Stimulated activated naive B cell treated with anti-CD40 and anti-IgM and Interleukin-4, amounts not matched to agents 10 μg/mL and 1 μg/mL and 100 μg/mL, for 72 hours (primary cell): Measurements from ENCODE around the gene ABCG4.
"Not testable (repeated sequence)": the region's sequence is repeated elsewhere in the genome, so short reads cannot be mapped to it uniquely, and the experiment has no call there.

Source experiments
- ATAC-seq, 2 donors: fragments of 150-1000 bp; cut with Tn5 transposase; replicated peaks; 2 replicates each; pipeline ENCODE4 v1.10.0; 2021; ENCODE audit warnings: moderate library complexity in 1 of 2
- DNase-seq: peaks from one replicate; pipeline ENCODE4 v3.0.0; 2021
- H3K27ac Mint-ChIP-seq: one replicate; pipeline ENCODE4 v1.8.0; 2022; ENCODE audit warnings: mild to moderate bottlenecking, mixed read lengths
- H3K27me3 Mint-ChIP-seq, 2 donors: one replicate each; pipeline ENCODE4 v1.8.0; 2022; ENCODE audit warnings: mixed read lengths in 2 of 2
- H3K36me3 Mint-ChIP-seq, 2 donors: one replicate each; pipeline ENCODE4 v1.8.0; 2022; ENCODE audit warnings: mixed read lengths in 2 of 2, mild to moderate bottlenecking in 1 of 2
- H3K4me1 Mint-ChIP-seq, 2 donors: one replicate each; pipeline ENCODE4 v1.8.0; 2022; ENCODE audit warnings: mixed read lengths in 2 of 2, mild to moderate bottlenecking in 1 of 2
- H3K4me3 Mint-ChIP-seq, 2 donors: one replicate each; pipeline ENCODE4 v1.8.0; 2022; ENCODE audit warnings: mild to moderate bottlenecking in 2 of 2, mixed read lengths in 2 of 2, moderate library complexity in 1 of 2
- H3K9me3 Mint-ChIP-seq, 2 donors: one replicate each; pipeline ENCODE4 v1.8.0; 2022; ENCODE audit warnings: mixed read lengths in 2 of 2, mild to moderate bottlenecking in 1 of 2

The ABCG4 gene

GRCh38 chr11:119149018-119149785 lies at the start of gene ABCG4:
Gene ABCG4 (plus strand): TSS chr11:119149052. CDS start chr11:119149966, 914 bp downstream.
- H3K36me3 Mint-ChIP-seq = no peaks in the 10 kb centered on the region
- no peaks in the 10 kb centered on the region for H3K9me3 Mint-ChIP-seq
- peaks cover 12 to 15% of the 10 kb centered on the region in 2 donors for H3K4me1 Mint-ChIP-seq
- DNase-seq = no peak
- peak; percentile 48 to 57 for ATAC-seq
- no peak within 1 kb of the TSS for H3K27ac Mint-ChIP-seq
- peaks cover 71 to 83% of the 10 kb centered on the region in 2 donors for H3K27me3 Mint-ChIP-seq
- H3K4me3 Mint-ChIP-seq = peak within 1 kb of the TSS; percentile 71 to 72

GRCh38 chr11:119099711-119100110 lies 49.1 kb upstream of the ABCG4 start:
- no peak for DNase-seq
- peaks cover 20 to 27% of the 10 kb centered on the region in 2 donors for H3K36me3 Mint-ChIP-seq
- H3K4me1 Mint-ChIP-seq = peaks cover 25 to 47% of the 10 kb centered on the region in 2 donors
- no peaks in the 10 kb centered on the region for H3K9me3 Mint-ChIP-seq
- H3K27ac Mint-ChIP-seq = no peak overlapping the region
- H3K4me3 Mint-ChIP-seq = no peak overlapping the region
- no peaks in the 10 kb centered on the region for H3K27me3 Mint-ChIP-seq
- no peak for ATAC-seq

GRCh38 chr11:119100246-119100970 lies 48.4 kb upstream of the ABCG4 start:
- peaks cover 15 to 23% of the 10 kb centered on the region in 2 donors for H3K36me3 Mint-ChIP-seq
- H3K27ac Mint-ChIP-seq = no peak overlapping the region
- peaks cover 25 to 40% of the 10 kb centered on the region in 2 donors for H3K4me1 Mint-ChIP-seq
- H3K27me3 Mint-ChIP-seq = no peaks in the 10 kb centered on the region
- H3K4me3 Mint-ChIP-seq = peak overlapping the region; percentile 93 to 97
- DNase-seq = no peak
- no peak for ATAC-seq
- no peaks in the 10 kb centered on the region for H3K9me3 Mint-ChIP-seq

- H3K27me3 Mint-ChIP-seq = no peaks in the 10 kb centered on the region
- peaks cover 26 to 37% of the 10 kb centered on the region in 2 donors for H3K4me1 Mint-ChIP-seq
- H3K9me3 Mint-ChIP-seq = no peaks in the 10 kb centered on the region
- peak overlapping the region; percentile 98 for H3K27ac Mint-ChIP-seq
- peak overlapping the region; percentile 93 to 97 for H3K4me3 Mint-ChIP-seq
- DNase-seq = no peak
- peak; percentile 32 to 34 for ATAC-seq
- peaks cover 15 to 23% of the 10 kb centered on the region in 2 donors for H3K36me3 Mint-ChIP-seq
Observed at GRCh38 chr11:119100994-119101758, 47.7 kb upstream of the ABCG4 start.

GRCh38 chr11:119101759-119102423 lies 47.0 kb upstream of the ABCG4 start, which contains the start of gene DPAGT1:
Gene DPAGT1 (minus strand): TSS chr11:119101853. CDS start chr11:119101655, 198 bp downstream.
- DNase-seq (peak; percentile 77), ATAC-seq (peak; percentile 89)
- Mint-ChIP-seq H3K4me3 (peak within 1 kb of the TSS; percentile 93 to 97), H3K27me3 (no peaks in the 10 kb centered on the region), H3K9me3 (no peaks in the 10 kb centered on the region), H3K27ac (peak within 1 kb of the TSS; percentile 98), H3K36me3 (peaks cover 9 to 18% of the 10 kb centered on the region in 2 donors), H3K4me1 (peaks cover 33 to 38% of the 10 kb centered on the region in 2 donors)

- not testable (repeated sequence) for ATAC-seq, H3K36me3 Mint-ChIP-seq, DNase-seq, H3K9me3 Mint-ChIP-seq, H3K27me3 Mint-ChIP-seq
- H3K4me1 Mint-ChIP-seq = peaks cover 30 to 36% of the 10 kb centered on the region in 2 donors
- peak overlapping the region; percentile 55 to 93 for H3K4me3 Mint-ChIP-seq
- H3K27ac Mint-ChIP-seq = peak overlapping the region; percentile 20
Observed at GRCh38 chr11:119103161-119103664, 45.6 kb upstream of the ABCG4 start.

- Mint-ChIP-seq H3K27me3 (no peaks in the 10 kb centered on the region), H3K36me3 (peaks cover 0 to 4% of the 10 kb centered on the region in 2 donors), H3K4me1 (peaks cover 33 to 41% of the 10 kb centered on the region in 2 donors), H3K4me3 (no peak overlapping the region), H3K9me3 (no peaks in the 10 kb centered on the region), H3K27ac (no peak overlapping the region)
- DNase-seq (no peak), ATAC-seq (no peak)
Observed at GRCh38 chr11:119103793-119104192, 45.1 kb upstream of the ABCG4 start.

GRCh38 chr11:119106564-119107537 lies 42.0 kb upstream of the ABCG4 start, which contains the start of gene C2CD2L:
Gene C2CD2L (plus strand): TSS chr11:119107344. CDS start chr11:119107742, 398 bp downstream.
- DNase-seq (peak; percentile 83), ATAC-seq (peak; percentile 90 to 92)
- Mint-ChIP-seq H3K27ac (peak within 1 kb of the TSS; percentile 96), H3K9me3 (no peaks in the 10 kb centered on the region), H3K4me1 (peaks cover 32 to 44% of the 10 kb centered on the region in 2 donors), H3K36me3 (peaks cover 9 to 18% of the 10 kb centered on the region in 2 donors), H3K27me3 (no peaks in the 10 kb centered on the region), H3K4me3 (peak within 1 kb of the TSS; percentile 87 to 96)

- no peak for DNase-seq
- Mint-ChIP-seq H3K9me3 (no peaks in the 10 kb centered on the region), H3K36me3 (peaks cover 11 to 21% of the 10 kb centered on the region in 2 donors), H3K4me3 (peak overlapping the region; percentile 87 to 96), H3K27me3 (no peaks in the 10 kb centered on the region), H3K4me1 (peaks cover 32 to 44% of the 10 kb centered on the region in 2 donors), H3K27ac (no peak overlapping the region)
- peak; percentile 22 to 23 for ATAC-seq
Observed at GRCh38 chr11:119107538-119108145, 41.2 kb upstream of the ABCG4 start.

- Mint-ChIP-seq H3K4me3 (peak overlapping the region; percentile 87), H3K27ac (peak overlapping the region; percentile 38), H3K27me3 (no peaks in the 10 kb centered on the region), H3K36me3 (peaks cover 11 to 28% of the 10 kb centered on the region in 2 donors), H3K9me3 (no peaks in the 10 kb centered on the region), H3K4me1 (peaks cover 32 to 44% of the 10 kb centered on the region in 2 donors)
- DNase-seq (no peak), ATAC-seq (no peak)
Observed at GRCh38 chr11:119108146-119108856, 40.6 kb upstream of the ABCG4 start.

- Mint-ChIP-seq H3K36me3 (peaks cover 11 to 31% of the 10 kb centered on the region in 2 donors), H3K27me3 (no peaks in the 10 kb centered on the region), H3K27ac (no peak overlapping the region), H3K4me3 (peak overlapping the region; percentile 87), H3K9me3 (no peaks in the 10 kb centered on the region), H3K4me1 (peaks cover 32 to 44% of the 10 kb centered on the region in 2 donors)
- DNase-seq (no peak), ATAC-seq (no peak)
Observed at GRCh38 chr11:119108857-119109221, 40.0 kb upstream of the ABCG4 start.

GRCh38 chr11:119109843-119110242 lies 39.0 kb upstream of the ABCG4 start:
- Mint-ChIP-seq H3K27me3 (no peaks in the 10 kb centered on the region), H3K4me1 (peaks cover 32 to 44% of the 10 kb centered on the region in 2 donors), H3K4me3 (no peak overlapping the region), H3K9me3 (no peaks in the 10 kb centered on the region), H3K27ac (no peak overlapping the region), H3K36me3 (peaks cover 14 to 36% of the 10 kb centered on the region in 2 donors)
- ATAC-seq (no peak), DNase-seq (no peak)
